ENCODE data around the gene SARNP. TPM values are rescaled to one million over a fixed set of nuclear protein-coding genes. Genes with fewer than 3 reads are reported as not detected.
A peak's percentile ranks its signal among the peaks of the same experiment; 100 is the strongest.

The SARNP gene
- total RNA-seq, 1 donor from 2014 or later: 141 TPM

DNA sequence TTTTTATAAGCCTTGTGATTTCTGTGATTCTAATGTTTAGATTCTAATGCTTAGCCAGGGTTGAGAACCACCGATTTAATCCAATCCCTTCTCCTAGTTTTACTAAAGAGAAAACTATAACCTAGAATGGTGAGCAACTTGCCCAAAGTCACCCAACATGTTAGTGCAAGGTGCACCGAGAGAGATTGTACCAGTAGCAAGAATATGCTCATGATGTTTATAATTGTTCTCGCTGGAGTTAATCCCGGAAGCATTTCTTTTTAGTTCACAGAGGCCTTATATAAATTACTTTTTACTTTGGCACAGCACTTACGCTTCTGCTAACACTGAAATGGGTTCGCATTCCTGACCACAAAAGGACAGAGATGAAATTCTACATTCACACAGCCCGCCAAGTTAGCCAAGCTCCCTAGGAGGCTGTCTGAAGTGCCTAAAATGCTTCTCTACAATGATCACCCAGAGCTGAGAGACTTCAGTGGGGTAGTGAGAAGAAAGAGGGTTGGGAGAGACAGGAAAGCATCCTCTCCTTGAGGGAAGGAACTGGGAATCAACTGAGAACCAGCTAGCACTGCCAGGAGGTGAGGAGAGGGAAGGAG, 102.3 kb downstream of the SARNP start:
- Histone ChIP-seq H3K4me3 (ENCODE audit: low read depth, low read length) (peak overlapping the region; percentile 61), H3K27me3 (ENCODE audit: control insufficient read depth, insufficient read depth, low read length) (no peaks in the 10 kb centered on the region), H3K36me3 (ENCODE audit: control insufficient read depth, insufficient read depth, low read length) (no peaks in the 10 kb centered on the region)
- no peak for DNase-seq (ENCODE audit: low read depth)
- TF ChIP-seq CTCF (IDR thresholded peaks at IDR 0.05; ENCODE audit: insufficient read depth, low read length, poor library complexity, severe bottlenecking): no peak

GRCh38 chr12:55713721-55714120, 103.8 kb downstream of the SARNP start:
- Histone ChIP-seq H3K4me3 (ENCODE audit: low read depth, low read length) (no peak overlapping the region), H3K27me3 (ENCODE audit: control insufficient read depth, insufficient read depth, low read length) (peaks cover 4% of the 10 kb centered on the region), H3K36me3 (ENCODE audit: control insufficient read depth, insufficient read depth, low read length) (no peaks in the 10 kb centered on the region)
- DNase-seq (ENCODE audit: low read depth): no peak
- TF ChIP-seq CTCF (IDR thresholded peaks at IDR 0.05; ENCODE audit: insufficient read depth, low read length, poor library complexity, severe bottlenecking): no peak

DNA sequence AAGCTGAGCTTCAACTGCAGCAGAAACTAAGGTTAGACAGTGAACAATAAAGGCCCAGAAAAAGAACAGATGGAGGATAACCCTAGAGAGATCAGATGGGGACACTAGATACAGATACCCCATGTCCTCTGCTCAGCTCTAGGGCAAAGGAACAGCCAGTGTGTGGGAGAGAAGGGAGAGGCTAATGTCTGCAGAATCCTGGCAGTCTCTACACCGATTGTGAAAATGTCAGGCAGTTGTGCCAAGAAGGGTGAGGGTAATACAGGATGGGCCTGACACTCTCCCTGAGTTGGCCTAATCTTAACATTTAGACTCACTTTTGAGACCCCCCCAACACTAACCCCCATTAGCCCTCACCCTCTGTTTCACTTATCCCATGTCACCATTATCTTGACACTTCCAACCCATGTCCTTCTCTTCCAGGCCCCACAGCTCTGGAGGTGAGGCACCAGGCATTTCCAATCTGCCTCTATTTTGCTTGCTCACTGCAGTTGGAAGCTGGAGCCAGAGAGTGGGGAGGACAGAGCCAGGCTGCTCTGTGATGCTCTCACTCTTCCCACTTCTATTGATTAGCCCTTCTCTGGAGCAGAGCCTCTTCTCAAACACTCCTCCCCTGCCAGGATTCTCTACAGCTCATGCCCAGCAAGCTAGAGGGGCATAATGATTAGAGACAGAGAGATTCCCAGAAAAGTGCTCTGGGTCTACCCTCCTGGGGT, 104.7 kb downstream of the SARNP start:
- no peak for DNase-seq (ENCODE audit: low read depth)
- H3K4me3 ChIP-seq (ENCODE audit: low read depth, low read length): no peak overlapping the region
- peaks cover 4% of the 10 kb centered on the region for H3K27me3 ChIP-seq (ENCODE audit: control insufficient read depth, insufficient read depth, low read length)
- H3K36me3 ChIP-seq (ENCODE audit: control insufficient read depth, insufficient read depth, low read length): no peaks in the 10 kb centered on the region
- TF ChIP-seq CTCF (IDR thresholded peaks at IDR 0.05; ENCODE audit: insufficient read depth, low read length, poor library complexity, severe bottlenecking): no peak

GRCh38 chr12:55711786-55712553, 105.6 kb downstream of the SARNP start:
- Histone ChIP-seq H3K27me3 (ENCODE audit: control insufficient read depth, insufficient read depth, low read length) (peaks cover 6% of the 10 kb centered on the region), H3K36me3 (ENCODE audit: control insufficient read depth, insufficient read depth, low read length) (no peaks in the 10 kb centered on the region), H3K4me3 (ENCODE audit: low read depth, low read length) (no peak overlapping the region)
- DNase-seq (ENCODE audit: low read depth): no peak
- TF ChIP-seq CTCF (IDR thresholded peaks at IDR 0.05; ENCODE audit: insufficient read depth, low read length, poor library complexity, severe bottlenecking): no peak

- Histone ChIP-seq H3K4me3 (ENCODE audit: low read depth, low read length) (no peak overlapping the region), H3K27me3 (ENCODE audit: control insufficient read depth, insufficient read depth, low read length) (peaks cover 6% of the 10 kb centered on the region), H3K36me3 (ENCODE audit: control insufficient read depth, insufficient read depth, low read length) (no peaks in the 10 kb centered on the region)
- no peak for TF ChIP-seq CTCF (IDR thresholded peaks at IDR 0.05; ENCODE audit: insufficient read depth, low read length, poor library complexity, severe bottlenecking)
- DNase-seq (ENCODE audit: low read depth): no peak
These were observed 108.8 kb downstream of the SARNP start for GRCh38 chr12:55708695-55709233.

Data from kidney epithelial cell (primary cell).